Natural killer cell (primary cell): Measurements from ENCODE around the gene ASTN2. TPM values are rescaled to one million over a fixed set of nuclear protein-coding genes. Genes with fewer than 3 reads are reported as not detected.

Source experiments
- ATAC-seq, 3 donors: fragments of 150-1000 bp in 2 of 3; fragments of 200-7000 bp in 1 of 3; cut with Tn5 transposase; 1 replicate in 1 of 3; 2 replicates in 2 of 3; pipeline ENCODE4 v1.10.0; 2021; ENCODE audit warnings: mild to moderate bottlenecking in 2 of 3, moderate library complexity in 2 of 3
- DNase-seq, 2 donors: peaks; one replicate each; pipeline versions ENCODE4 v3.0.0 to v3.0.0-alpha.2; 2013 to 2021; ENCODE audit warnings: mixed read lengths in 1 of 2
- H3K27ac ChIP-seq: one replicate; pipeline ENCODE4 v1.5.1; 2013; ENCODE audit warnings: mild to moderate bottlenecking, low read length
- H3K27me3 ChIP-seq: one replicate; pipeline ENCODE4 v1.6.1; 2013; ENCODE audit warnings: low read length; ENCODE audit not compliant: control insufficient read depth, insufficient read depth
- H3K36me3 ChIP-seq: one replicate; pipeline ENCODE4 v1.6.1; 2013; ENCODE audit warnings: low read length; ENCODE audit not compliant: control insufficient read depth, insufficient read depth
- H3K4me1 ChIP-seq: one replicate; pipeline ENCODE4 v1.6.1; 2013; ENCODE audit warnings: low read length; ENCODE audit not compliant: control insufficient read depth, insufficient read depth
- H3K4me3 ChIP-seq: one replicate; pipeline ENCODE4 v1.5.1; 2013; ENCODE audit warnings: low read length
- H3K9me3 ChIP-seq: one replicate; pipeline ENCODE4 v1.6.1; 2013; ENCODE audit warnings: low read length; ENCODE audit not compliant: control insufficient read depth, insufficient read depth
- H3K27ac Mint-ChIP-seq, 2 donors: one replicate each; pipeline ENCODE4 v1.8.0; 2022; ENCODE audit warnings: mild to moderate bottlenecking in 2 of 2, mixed read lengths in 2 of 2, moderate library complexity in 1 of 2
- H3K27me3 Mint-ChIP-seq, 2 donors: one replicate each; pipeline ENCODE4 v1.8.0; 2022; ENCODE audit warnings: low read depth in 2 of 2, mixed read lengths in 2 of 2
- H3K36me3 Mint-ChIP-seq: one replicate; pipeline ENCODE4 v1.8.0; 2022; ENCODE audit warnings: mixed read lengths
- H3K4me1 Mint-ChIP-seq, 2 donors: one replicate each; pipeline ENCODE4 v1.8.0; 2022; ENCODE audit warnings: mixed read lengths in 2 of 2
- H3K4me3 Mint-ChIP-seq: one replicate; pipeline ENCODE4 v1.8.0; 2022; ENCODE audit warnings: mild to moderate bottlenecking, moderate library complexity, mixed read lengths
- H3K9me3 Mint-ChIP-seq, 2 donors: one replicate each; pipeline ENCODE4 v1.8.0; 2022; ENCODE audit warnings: mixed read lengths in 2 of 2
- CTCF ChIP-seq: fragments of 200-600 bp; IDR thresholded peaks from one replicate; pipeline ENCODE4 v1.8.0; 2022; ENCODE audit warnings: antibody characterized with exemption
- WGBS: methylation state at CpG from one replicate; pipeline ENCODE4 v1.1.7; 2013; ENCODE audit warnings: missing lambda C conversion rate; ENCODE audit not compliant: insufficient coverage; 5-methylcytosine and 5-hydroxymethylcytosine counted together
- intact Hi-C: fragments of 100-400 bp; cut with micrococcal nuclease; formaldehyde crosslinking; loops from one replicate; pipeline ENCODE4 v1.14.2; 2022
- total RNA-seq, 4 donors: library from RNA; stranded (reverse); fragments of 120-200 nt in 1 of 4; gene quantifications; one replicate each; pipeline versions ENCODE4 v1.2.3 to v1.2.4, GENCODE V29; 2013 to 2022

Gene ASTN2
- total RNA-seq, 3 donors from 2014 or later (not counting 1 experiment from before 2014, with no cell fraction given), result 3.0 to 3.5 (median 3.2) TPM

GRCh38 chr9:117017414-117017985, 397.4 kb downstream of the ASTN2 start:
- Mint-ChIP-seq H3K27ac (no peak overlapping the region), H3K4me1 (no peaks in the 10 kb centered on the region), H3K36me3 (no peaks in the 10 kb centered on the region), H3K27me3 (no peaks in the 10 kb centered on the region), H3K4me3 (no peak overlapping the region), H3K9me3 (peaks cover 0 to 8% of the 10 kb centered on the region in 2 donors)
- H3K4me3 ChIP-seq, result no peak overlapping the region
- H3K27ac ChIP-seq, result no peak overlapping the region
- no peaks in the 10 kb centered on the region for H3K36me3 ChIP-seq
- no peaks in the 10 kb centered on the region for H3K27me3 ChIP-seq
- no peaks in the 10 kb centered on the region for H3K4me1 ChIP-seq
- no peaks in the 10 kb centered on the region for H3K9me3 ChIP-seq
- ATAC-seq, result no peak
- TF ChIP-seq CTCF, result no peak
- intact Hi-C loops, result no loop called here
- DNase-seq, result no peak
- WGBS, result 52% methylated on average over 3 of the region's 3 CpGs

- intact Hi-C loops, result no loop called here
- H3K4me1 Mint-ChIP-seq, result no peaks in the 10 kb centered on the region
- H3K27me3 Mint-ChIP-seq, result no peaks in the 10 kb centered on the region
- Histone ChIP-seq H3K4me1 (no peaks in the 10 kb centered on the region), H3K9me3 (no peaks in the 10 kb centered on the region), H3K36me3 (no peaks in the 10 kb centered on the region), H3K27ac (no peak overlapping the region), H3K27me3 (no peaks in the 10 kb centered on the region), H3K4me3 (no peak overlapping the region)
- no peaks in the 10 kb centered on the region for H3K36me3 Mint-ChIP-seq
- no peak for ATAC-seq
- WGBS, result 77% methylated on average over 4 of the region's 4 CpGs
- H3K4me3 Mint-ChIP-seq, result no peak overlapping the region
- no peak for DNase-seq
- no peak overlapping the region for H3K27ac Mint-ChIP-seq
- TF ChIP-seq CTCF, result no peak
- peaks cover 4 to 6% of the 10 kb centered on the region in 2 donors for H3K9me3 Mint-ChIP-seq
These were observed 400.8 kb downstream of the ASTN2 start for GRCh38 chr9:117014061-117014460.

GRCh38 chr9:117013440-117013995, 401.3 kb downstream of the ASTN2 start:
- no peak for TF ChIP-seq CTCF
- 77% methylated on average over 4 of the region's 4 CpGs for WGBS
- Histone ChIP-seq H3K9me3 (no peaks in the 10 kb centered on the region), H3K36me3 (no peaks in the 10 kb centered on the region), H3K4me3 (no peak overlapping the region), H3K4me1 (no peaks in the 10 kb centered on the region), H3K27ac (no peak overlapping the region), H3K27me3 (no peaks in the 10 kb centered on the region)
- DNase-seq (no peak), ATAC-seq (no peak)
- Mint-ChIP-seq H3K4me3 (no peak overlapping the region), H3K36me3 (no peaks in the 10 kb centered on the region), H3K27me3 (no peaks in the 10 kb centered on the region), H3K27ac (no peak overlapping the region), H3K9me3 (peaks cover 4 to 6% of the 10 kb centered on the region in 2 donors), H3K4me1 (no peaks in the 10 kb centered on the region)
- intact Hi-C loops, result no loop called here

GRCh38 chr9:117010061-117010460, 404.8 kb downstream of the ASTN2 start:
- Mint-ChIP-seq H3K27me3 (no peaks in the 10 kb centered on the region), H3K9me3 (peaks cover 6 to 12% of the 10 kb centered on the region in 2 donors)
- no peak for ATAC-seq

More at GRCh38 chr9:117010061-117010460, 404.8 kb downstream of the ASTN2 start:
- no peak for DNase-seq
- Mint-ChIP-seq H3K4me1 (peaks cover 0 to 6% of the 10 kb centered on the region in 2 donors), H3K36me3 (no peaks in the 10 kb centered on the region), H3K4me3 (no peak overlapping the region), H3K27ac (no peak overlapping the region)
- no peaks in the 10 kb centered on the region for H3K27me3 ChIP-seq
- no peak overlapping the region for H3K4me3 ChIP-seq
- H3K27ac ChIP-seq, result no peak overlapping the region
- no peak for TF ChIP-seq CTCF
- H3K36me3 ChIP-seq, result no peaks in the 10 kb centered on the region
- no peaks in the 10 kb centered on the region for H3K4me1 ChIP-seq
- intact Hi-C loops, result no loop called here
- no peaks in the 10 kb centered on the region for H3K9me3 ChIP-seq
